Liver (tissue), 9 donors: Measurements from ENCODE around the gene BAG5. TPM values are rescaled to one million over a fixed set of nuclear protein-coding genes. Genes with fewer than 3 reads are reported as not detected.

Source experiments
- DNase-seq: peaks from one replicate; pipeline ENCODE4 v3.0.0-alpha.2; 2017; ENCODE audit warnings: low spot score
- H3K27ac ChIP-seq, 2 donors: one replicate each; pipeline ENCODE4 v1.7.0; 2013; ENCODE audit warnings: inconsistent platforms in 2 of 2, low read length in 2 of 2, control low read depth in 1 of 2, low read depth in 1 of 2, mild to moderate bottlenecking in 1 of 2
- H3K27me3 ChIP-seq, 4 donors: one replicate each; pipeline versions ENCODE4 v1.6.1 to v1.7.0; 2013; ENCODE audit warnings: low read length in 3 of 4, inconsistent platforms in 1 of 4, mild to moderate bottlenecking in 1 of 4, moderate library complexity in 1 of 4; ENCODE audit not compliant: control insufficient read depth in 4 of 4, insufficient read depth in 4 of 4
- H3K36me3 ChIP-seq, 4 donors: one replicate each; pipeline versions ENCODE4 v1.6.1 to v1.7.0; 2013; ENCODE audit warnings: low read length in 3 of 4, mild to moderate bottlenecking in 3 of 4, low read depth in 1 of 4, moderate library complexity in 1 of 4; ENCODE audit not compliant: control insufficient read depth in 4 of 4, insufficient read depth in 3 of 4
- H3K4me1 ChIP-seq, 4 donors: one replicate each; pipeline versions ENCODE4 v1.6.1 to v1.7.0; 2013; ENCODE audit warnings: low read length in 3 of 4, mild to moderate bottlenecking in 3 of 4, moderate library complexity in 1 of 4; ENCODE audit not compliant: control insufficient read depth in 4 of 4, insufficient read depth in 4 of 4
- H3K4me3 ChIP-seq, 3 donors: one replicate each; pipeline versions ENCODE4 v1.6.1 to v1.7.0; 2013; ENCODE audit warnings: low read length in 3 of 3, control low read depth in 1 of 3, low read depth in 1 of 3, mild to moderate bottlenecking in 1 of 3
- H3K9ac ChIP-seq, 2 donors: one replicate each; pipeline ENCODE4 v1.7.0; 2013; ENCODE audit warnings: low read length in 2 of 2, mild to moderate bottlenecking in 2 of 2, moderate library complexity in 2 of 2, control low read depth in 1 of 2, low read depth in 1 of 2
- H3K9me3 ChIP-seq, 4 donors: one replicate each; pipeline versions ENCODE4 v1.6.1 to v1.7.0; 2013; ENCODE audit warnings: low read length in 3 of 4; ENCODE audit not compliant: control insufficient read depth in 4 of 4
- CTCF ChIP-seq: fragments of 150-350 bp; IDR thresholded peaks from 2 replicates; pipeline ENCODE4 v1.5.1; 2017; ENCODE audit warnings: improper control_type of control experiment, low read depth, low read length; ENCODE audit not compliant: missing input control
- FOXA1 ChIP-seq: IDR thresholded peaks from 2 replicates; pipeline ENCODE4 v1.6.1; 2016; ENCODE audit warnings: antibody characterized with exemption
- FOXA2 ChIP-seq: IDR thresholded peaks from 2 replicates; pipeline ENCODE4 v1.6.1; 2016; ENCODE audit warnings: antibody characterized with exemption
- GABPA ChIP-seq, 2 donors: IDR thresholded peaks in 1 of 2; conservative IDR thresholded peaks in 1 of 2; 2 replicates each; pipeline ENCODE4 v1.6.1; 2016; ENCODE audit warnings: antibody characterized with exemption in 2 of 2, mild to moderate bottlenecking in 1 of 2, moderate library complexity in 1 of 2
- HNF4A ChIP-seq, 2 donors: conservative IDR thresholded peaks; 2 replicates each; pipeline ENCODE4 v1.6.1; 2016; ENCODE audit warnings: antibody characterized with exemption in 2 of 2, mild to moderate bottlenecking in 2 of 2
- HNF4G ChIP-seq: IDR thresholded peaks from 2 replicates; pipeline ENCODE4 v1.6.1; 2016; ENCODE audit warnings: antibody characterized with exemption
- JUND ChIP-seq, 2 donors: IDR thresholded peaks; 2 replicates each; pipeline ENCODE4 v1.6.1; 2016; ENCODE audit warnings: antibody characterized with exemption in 2 of 2
- MAX ChIP-seq: IDR thresholded peaks from 2 replicates; pipeline ENCODE4 v1.6.1; 2016; ENCODE audit warnings: antibody characterized with exemption
- NR2F2 ChIP-seq: IDR thresholded peaks from 2 replicates; pipeline ENCODE4 v1.6.1; 2016; ENCODE audit warnings: antibody characterized with exemption
- RAD21 ChIP-seq, 2 donors: IDR thresholded peaks; 2 replicates each; pipeline ENCODE4 v1.6.1; 2016; ENCODE audit warnings: antibody characterized with exemption in 2 of 2, mild to moderate bottlenecking in 2 of 2
- RXRA ChIP-seq, 2 donors: IDR thresholded peaks; 2 replicates each; pipeline ENCODE4 v1.6.1; 2017 to 2018; ENCODE audit warnings: antibody characterized with exemption in 2 of 2, mild to moderate bottlenecking in 1 of 2
- SP1 ChIP-seq: IDR thresholded peaks from 2 replicates; pipeline ENCODE4 v1.6.1; 2018; ENCODE audit warnings: antibody characterized with exemption, mild to moderate bottlenecking
- YY1 ChIP-seq: IDR thresholded peaks from 2 replicates; pipeline ENCODE4 v1.6.1; 2016; ENCODE audit warnings: antibody characterized with exemption, mild to moderate bottlenecking
- WGBS: extraction: QIAGEN DNeasy Blood & Tissue Kit; methylation state at CpG from one replicate; pipeline ENCODE4 v1.1.7; 2013; 5-methylcytosine and 5-hydroxymethylcytosine counted together
- polyA plus RNA-seq, 2 donors: library from polyadenylated mRNA; stranded (reverse) in 1 of 2; unstranded in 1 of 2; fragments of 200-250 nt in 1 of 2; fragments of >200 nt in 1 of 2; fragmentation: Nextera tagmentation in 1 of 2; extraction: Ambion mirVana in 1 of 2; gene quantifications; one replicate each; pipeline versions ENCODE4 v1.2.1 to v1.2.3, GENCODE V29; 2013 to 2015
- total RNA-seq, 2 donors: library from RNA; depleted of rRNA; stranded (reverse); fragments of >200 nt; gene quantifications; one replicate each; pipeline ENCODE4 v1.2.3, GENCODE V29; 2014
- TF ChIP-seq, protein P1 (sequence below): IDR thresholded peaks from 2 replicates; pipeline ENCODE4 v1.6.1; 2016; ENCODE audit warnings: antibody characterized with exemption
- TF ChIP-seq, protein P2 (sequence below): IDR thresholded peaks from 2 replicates; pipeline ENCODE4 v1.6.1; 2016; ENCODE audit warnings: antibody characterized with exemption
- donor health status: healthy.
- donor health status: healthy.
- donor health status: healthy.
- donor health status: healthy.
- donor health status: healthy.

The BAG5 gene
- total and polyA plus RNA-seq, 4 donors = 5.4 to 12.5 (median 8.8) TPM

- no peak for TF ChIP-seq CTCF
- no peak for TF ChIP-seq NR2F2
These were observed 16.4 kb downstream of the BAG5 start (continued) for GRCh38 chr14:103545915-103546651.

DNA sequence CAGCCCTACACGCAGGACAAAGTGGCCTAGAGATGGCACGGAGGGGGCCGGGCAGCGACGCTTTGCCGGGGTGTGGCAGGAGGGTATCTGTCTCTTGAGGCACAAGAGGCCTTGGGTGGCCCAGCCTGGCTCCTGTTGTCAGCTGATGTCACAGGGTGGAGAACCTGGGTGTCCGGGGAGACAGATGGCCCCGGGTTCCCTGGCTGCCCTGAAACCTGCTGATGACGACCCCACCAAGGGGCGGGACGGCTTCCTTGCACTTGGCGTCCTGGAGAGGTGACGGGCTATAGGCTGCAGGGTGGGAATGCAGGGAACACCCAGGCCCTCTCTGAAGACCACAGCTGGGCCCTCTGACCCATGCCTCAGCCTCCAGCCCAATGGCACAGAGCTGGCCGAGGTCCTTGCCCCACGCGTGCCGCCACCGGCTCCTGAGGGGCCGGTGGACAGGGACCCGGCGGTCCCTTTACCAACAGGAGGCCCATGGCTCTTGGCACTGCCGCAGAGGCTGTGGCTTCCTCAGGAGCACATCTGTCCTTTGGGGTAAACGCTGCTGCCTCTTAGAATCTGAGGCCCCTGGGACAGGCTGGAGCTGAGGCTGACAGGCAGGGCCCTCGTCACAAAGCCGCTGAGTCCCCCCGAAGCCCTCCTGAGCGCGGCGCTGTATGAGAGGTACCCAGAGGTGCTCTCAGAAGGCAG is 17.1 kb downstream of the BAG5 start:
- 93% methylated on average over 29 of the region's 29 CpGs for WGBS
- DNase-seq = no peak
- H3K36me3 ChIP-seq = no peaks in the 10 kb centered on the region
- H3K27me3 ChIP-seq = no peaks in the 10 kb centered on the region
- H3K4me1 ChIP-seq = peaks cover 0 to 6% (median 0%) of the 10 kb centered on the region in 4 donors
- H3K27ac ChIP-seq = no peak overlapping the region
- no peak overlapping the region for H3K4me3 ChIP-seq
- H3K9ac ChIP-seq = no peak overlapping the region
- TF ChIP-seq CTCF = no peak
- H3K9me3 ChIP-seq = no peaks in the 10 kb centered on the region

DNA sequence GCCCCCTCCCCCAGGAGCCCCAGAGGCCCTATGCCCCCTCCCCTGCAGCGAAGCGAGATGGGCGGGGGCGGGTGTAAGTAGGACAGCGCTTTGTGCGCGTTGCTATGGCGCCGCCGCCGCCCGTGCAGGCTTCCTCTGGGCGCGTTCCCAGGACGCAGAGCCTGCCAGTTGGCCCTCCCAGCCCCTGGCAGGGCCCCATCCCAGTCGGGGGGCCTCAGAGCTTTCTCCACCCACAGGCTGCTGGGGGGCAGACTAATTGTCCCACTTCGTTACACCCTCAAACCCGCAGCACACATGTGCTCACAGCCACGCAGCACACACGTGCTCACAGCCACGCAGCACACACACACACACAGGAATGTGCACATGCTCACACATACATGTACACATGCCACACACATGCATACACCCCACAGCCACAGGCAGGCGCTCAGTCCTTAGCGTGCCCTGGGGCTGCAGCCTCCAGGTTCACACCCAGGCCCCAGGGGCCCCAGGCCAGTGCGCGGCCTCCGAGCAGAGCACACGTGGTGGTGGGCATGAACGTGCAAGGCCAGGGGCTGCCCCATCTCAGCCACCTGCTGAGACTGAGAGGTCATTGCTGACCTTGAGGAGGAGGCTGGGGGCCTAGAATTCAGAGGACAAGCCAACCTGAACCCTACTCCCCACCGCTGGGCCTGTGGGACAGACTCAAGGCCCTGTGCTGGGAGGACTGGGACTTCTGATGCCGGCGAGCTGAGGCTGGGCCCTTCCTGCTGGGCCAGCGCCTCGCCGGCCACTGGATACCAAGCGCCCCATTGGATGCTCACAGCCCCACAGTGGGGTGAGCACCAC is 17.9 kb downstream of the BAG5 start:
- peaks cover 0 to 6% (median 0%) of the 10 kb centered on the region in 4 donors for H3K4me1 ChIP-seq
- no peaks in the 10 kb centered on the region for H3K9me3 ChIP-seq
- no peaks in the 10 kb centered on the region for H3K27me3 ChIP-seq
- H3K4me3 ChIP-seq = no peak overlapping the region
- H3K27ac ChIP-seq = no peak overlapping the region
- no peak overlapping the region for H3K9ac ChIP-seq
- DNase-seq = no peak
- 77% methylated on average over 35 of the region's 35 CpGs for WGBS
- TF ChIP-seq HNF4A (conservative IDR thresholded peaks at IDR 0.05) = no peak
- TF ChIP-seq, protein P1, sequence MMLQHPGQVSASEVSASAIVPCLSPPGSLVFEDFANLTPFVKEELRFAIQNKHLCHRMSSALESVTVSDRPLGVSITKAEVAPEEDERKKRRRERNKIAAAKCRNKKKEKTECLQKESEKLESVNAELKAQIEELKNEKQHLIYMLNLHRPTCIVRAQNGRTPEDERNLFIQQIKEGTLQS = no peak
- no peak for TF ChIP-seq FOXA1
- no peak for TF ChIP-seq JUND (IDR thresholded peaks at IDR 0.05)
- no peak for TF ChIP-seq RAD21 (IDR thresholded peaks at IDR 0.05)
- TF ChIP-seq RXRA (IDR thresholded peaks at IDR 0.05) = no peak
- TF ChIP-seq YY1 = no peak
- TF ChIP-seq NR2F2 = no peak
- no peak for TF ChIP-seq HNF4G
- no peak for TF ChIP-seq MAX
- TF ChIP-seq SP1 = no peak
- no peak for TF ChIP-seq GABPA (IDR thresholded peaks at IDR 0.05 in 1 of 2, conservative IDR thresholded peaks at IDR 0.05 in 1 of 2)
- TF ChIP-seq CTCF = no peak
- no peak for TF ChIP-seq FOXA2
- TF ChIP-seq, protein P2, sequence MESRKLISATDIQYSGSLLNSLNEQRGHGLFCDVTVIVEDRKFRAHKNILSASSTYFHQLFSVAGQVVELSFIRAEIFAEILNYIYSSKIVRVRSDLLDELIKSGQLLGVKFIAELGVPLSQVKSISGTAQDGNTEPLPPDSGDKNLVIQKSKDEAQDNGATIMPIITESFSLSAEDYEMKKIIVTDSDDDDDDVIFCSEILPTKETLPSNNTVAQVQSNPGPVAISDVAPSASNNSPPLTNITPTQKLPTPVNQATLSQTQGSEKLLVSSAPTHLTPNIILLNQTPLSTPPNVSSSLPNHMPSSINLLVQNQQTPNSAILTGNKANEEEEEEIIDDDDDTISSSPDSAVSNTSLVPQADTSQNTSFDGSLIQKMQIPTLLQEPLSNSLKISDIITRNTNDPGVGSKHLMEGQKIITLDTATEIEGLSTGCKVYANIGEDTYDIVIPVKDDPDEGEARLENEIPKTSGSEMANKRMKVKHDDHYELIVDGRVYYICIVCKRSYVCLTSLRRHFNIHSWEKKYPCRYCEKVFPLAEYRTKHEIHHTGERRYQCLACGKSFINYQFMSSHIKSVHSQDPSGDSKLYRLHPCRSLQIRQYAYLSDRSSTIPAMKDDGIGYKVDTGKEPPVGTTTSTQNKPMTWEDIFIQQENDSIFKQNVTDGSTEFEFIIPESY = no peak
- H3K36me3 ChIP-seq = no peaks in the 10 kb centered on the region
